Esophagus muscularis mucosa (tissue), 4 donors: ENCODE measurements around the gene SRP68.

Experiments used
- CTCF ChIP-seq, 3 experiments: fragments of 200-600 bp in 2 of 3; fragments of 450-650 bp in 1 of 3; sonication (generic) in 2 of 3; IDR thresholded peaks; one replicate each; pipeline ENCODE4 v1.5.1; 2017 to 2019; ENCODE audit warnings: antibody characterized with exemption in 3 of 3, mild to moderate bottlenecking in 2 of 3, moderate library complexity in 1 of 3
- EP300 ChIP-seq: sonication (generic); formaldehyde crosslinking; IDR thresholded peaks from one replicate; pipeline ENCODE4 v1.6.1; 2017; ENCODE audit warnings: antibody characterized with exemption
- POLR2A ChIP-seq: fragments of 450-650 bp; IDR thresholded peaks from one replicate; pipeline ENCODE4 v1.6.1; 2017; ENCODE audit warnings: antibody characterized with exemption, moderate library complexity, mild to moderate bottlenecking, low read depth
- POLR2AphosphoS5 ChIP-seq, 2 donors: sonication (generic); formaldehyde crosslinking; IDR thresholded peaks; one replicate each; pipeline ENCODE4 v1.6.1; 2017; ENCODE audit warnings: antibody characterized with exemption in 2 of 2

- TF ChIP-seq POLR2A (no peak), CTCF (IDR thresholded peaks at IDR 0.05) (no peak), EP300 (no peak), POLR2AphosphoS5 (IDR thresholded peaks at IDR 0.05) (no peak)
These were observed 13.5 kb upstream of the SRP68 start for GRCh38 chr17:76085731-76086366.
